Measurements from ENCODE around the gene AAMP.
A peak's percentile ranks its signal among the peaks of the same experiment; 100 is the strongest.
"Not testable (repeated sequence)": the region's sequence is repeated elsewhere in the genome, so short reads cannot be mapped to it uniquely, and the experiment has no call there.

AAMP gene, protein sequence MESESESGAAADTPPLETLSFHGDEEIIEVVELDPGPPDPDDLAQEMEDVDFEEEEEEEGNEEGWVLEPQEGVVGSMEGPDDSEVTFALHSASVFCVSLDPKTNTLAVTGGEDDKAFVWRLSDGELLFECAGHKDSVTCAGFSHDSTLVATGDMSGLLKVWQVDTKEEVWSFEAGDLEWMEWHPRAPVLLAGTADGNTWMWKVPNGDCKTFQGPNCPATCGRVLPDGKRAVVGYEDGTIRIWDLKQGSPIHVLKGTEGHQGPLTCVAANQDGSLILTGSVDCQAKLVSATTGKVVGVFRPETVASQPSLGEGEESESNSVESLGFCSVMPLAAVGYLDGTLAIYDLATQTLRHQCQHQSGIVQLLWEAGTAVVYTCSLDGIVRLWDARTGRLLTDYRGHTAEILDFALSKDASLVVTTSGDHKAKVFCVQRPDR

DNA sequence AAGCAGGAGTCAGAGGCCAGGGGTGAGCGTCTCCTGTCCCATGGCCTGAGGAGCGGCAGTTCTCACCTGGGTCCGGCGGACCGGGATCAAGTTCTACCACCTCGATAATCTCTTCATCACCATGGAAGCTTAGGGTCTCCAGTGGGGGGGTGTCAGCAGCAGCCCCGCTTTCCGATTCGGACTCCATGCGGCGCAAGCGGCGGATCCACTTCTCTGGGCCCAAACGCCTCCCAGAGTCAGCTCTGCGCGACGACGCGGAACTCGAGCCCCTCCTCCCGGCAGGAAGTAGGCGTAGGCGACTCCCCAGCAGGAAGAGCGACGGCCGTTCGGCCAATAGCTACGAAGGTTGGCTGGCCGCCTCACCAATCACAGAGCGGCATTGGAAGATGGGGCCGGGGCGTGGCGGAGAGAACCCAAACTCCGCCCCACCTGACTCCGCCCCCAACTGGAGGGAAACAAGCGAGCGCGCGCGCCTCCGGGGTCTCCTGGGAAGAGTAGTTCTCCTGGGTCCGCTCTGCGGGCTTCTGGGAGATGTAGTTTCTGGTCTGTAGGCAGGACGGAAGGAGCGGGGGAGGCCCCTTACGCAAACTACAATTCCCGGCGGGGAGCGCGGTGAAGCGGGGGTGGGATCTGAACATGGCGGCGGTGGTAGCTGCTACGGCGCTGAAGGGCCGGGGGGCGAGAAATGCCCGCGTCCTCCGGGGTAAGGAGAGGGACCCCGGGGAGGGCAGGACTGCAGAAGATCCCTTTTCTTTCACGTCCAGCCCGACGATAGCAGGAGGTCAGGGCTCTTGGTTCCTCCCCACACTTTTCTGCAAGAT is at the start of gene AAMP, which contains the start of gene PNKD:
Gene AAMP, minus strand, starts transcription at position 238 of the 821 bp plus-strand sequence. Its CDS starts 51 bp downstream, at position 187.
Gene PNKD, plus strand, starts transcription at position 620 of the 821 bp plus-strand sequence. Its CDS starts 17 bp downstream, at position 637.
- peak; percentile 100 for DNase-seq

GRCh38 chr2:218318241-218318640 is 48.3 kb upstream of the AAMP start:
- DNase-seq: no peak

DNA sequence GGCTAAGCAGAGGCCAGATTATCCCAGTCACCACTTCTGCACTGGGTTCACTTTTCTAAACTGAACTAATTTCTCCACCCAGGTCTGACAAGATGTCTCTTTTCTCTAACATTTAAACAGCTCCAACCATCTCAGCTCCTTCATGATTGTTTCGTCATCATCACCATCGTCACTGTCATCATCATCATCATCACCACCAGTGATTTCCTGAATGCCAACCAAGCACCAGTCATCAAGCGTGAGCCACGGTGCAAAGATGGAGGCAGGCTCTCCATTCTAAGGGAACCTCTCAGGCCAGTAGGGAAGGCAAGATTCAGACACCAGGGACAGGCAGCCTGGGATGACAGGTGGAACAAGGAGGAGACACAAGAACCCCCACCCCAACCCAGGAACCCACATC is 47.9 kb upstream of the AAMP start:
- no peak for DNase-seq

- DNase-seq: no peak
These were observed 47.3 kb upstream of the AAMP start for GRCh38 chr2:218317303-218317630.

DNA sequence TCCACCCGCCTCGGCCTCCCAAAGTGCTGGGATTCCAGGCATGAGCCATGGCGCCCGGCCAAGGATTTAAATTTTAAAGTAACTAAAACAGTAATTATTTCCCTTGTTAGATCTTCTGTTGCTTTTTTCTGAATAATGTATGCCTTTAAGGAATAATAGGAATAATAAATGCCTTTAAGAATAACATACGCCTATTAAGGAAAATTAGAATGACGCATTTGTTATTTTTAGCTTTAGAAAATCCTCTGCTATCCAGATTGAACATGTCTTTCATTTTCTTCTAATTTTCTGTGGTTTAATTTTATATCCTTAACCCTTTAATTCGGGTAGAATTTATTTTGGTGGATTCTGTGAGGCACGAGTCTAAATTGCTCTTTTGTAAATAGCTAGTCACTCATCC is 45.5 kb upstream of the AAMP start:
- DNase-seq: no peak

DNA sequence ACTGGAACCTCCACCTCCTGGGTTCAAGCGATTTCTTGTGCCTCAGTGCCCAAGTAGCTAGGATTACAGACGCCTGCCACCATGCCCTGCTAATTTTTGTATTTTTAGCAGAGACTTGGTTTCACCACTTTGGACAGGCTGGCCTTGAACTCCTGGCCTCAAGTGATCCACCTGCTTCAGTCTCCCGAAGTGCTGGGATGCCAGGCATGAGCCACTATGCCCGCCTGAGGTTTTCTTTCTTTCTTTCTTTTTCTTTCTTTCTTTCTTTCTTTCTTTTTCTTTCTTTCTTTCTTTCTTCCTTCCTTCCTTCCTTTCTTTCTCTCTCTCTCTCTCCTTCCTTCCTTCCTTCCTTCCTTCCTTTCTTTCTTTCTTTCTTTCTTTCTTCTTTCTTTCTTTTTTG is 44.8 kb upstream of the AAMP start:
- not testable (repeated sequence) for DNase-seq

DNA sequence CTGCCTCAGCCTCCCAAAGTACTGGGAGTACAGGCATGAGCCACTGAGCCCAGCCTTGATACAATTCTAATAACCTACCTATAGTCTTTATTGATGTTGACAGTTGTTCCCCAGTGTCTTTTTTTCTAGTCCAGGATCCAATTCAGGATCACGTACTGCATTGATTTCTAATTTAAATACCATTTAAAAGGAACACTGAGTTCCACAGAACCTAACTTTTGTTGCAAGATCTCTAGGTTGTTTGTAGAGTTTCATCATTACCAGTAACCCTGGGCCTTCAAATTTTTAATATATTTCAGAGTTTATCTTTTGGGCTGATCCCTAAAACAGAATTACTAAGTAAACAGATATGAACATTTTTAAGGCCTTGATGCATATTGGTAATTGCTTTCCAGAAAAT is 43.4 kb upstream of the AAMP start:
- DNase-seq: no peak

DNA sequence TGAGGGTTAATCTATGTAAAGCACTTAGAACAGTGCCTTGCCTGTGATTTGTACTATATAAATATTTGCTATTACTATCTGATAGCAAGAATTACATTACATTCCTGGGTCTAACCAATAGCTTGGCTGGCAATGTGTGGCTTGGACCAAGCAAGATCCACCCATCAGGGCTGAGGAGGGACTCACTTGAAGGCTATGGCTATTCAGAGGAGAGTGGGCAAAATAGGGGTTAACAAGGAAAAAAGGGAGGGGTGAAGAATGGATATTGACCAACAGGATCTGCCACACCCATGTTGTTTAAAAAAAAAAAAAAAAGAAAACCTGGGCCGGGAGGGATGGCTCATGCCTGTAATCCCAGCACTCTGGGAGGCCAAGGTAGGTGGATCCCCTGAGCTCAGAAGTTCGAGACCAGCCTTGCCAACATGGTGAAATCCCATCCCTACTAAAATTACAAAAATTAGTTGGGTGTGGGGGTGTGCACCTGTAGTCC is 42.4 kb upstream of the AAMP start:
- DNase-seq: no peak

GRCh38 chr2:218311541-218312266 is 41.8 kb upstream of the AAMP start:
- not testable (repeated sequence) for DNase-seq

GRCh38 chr2:218310853-218311540 is 41.1 kb upstream of the AAMP start:
- no peak for DNase-seq

DNA sequence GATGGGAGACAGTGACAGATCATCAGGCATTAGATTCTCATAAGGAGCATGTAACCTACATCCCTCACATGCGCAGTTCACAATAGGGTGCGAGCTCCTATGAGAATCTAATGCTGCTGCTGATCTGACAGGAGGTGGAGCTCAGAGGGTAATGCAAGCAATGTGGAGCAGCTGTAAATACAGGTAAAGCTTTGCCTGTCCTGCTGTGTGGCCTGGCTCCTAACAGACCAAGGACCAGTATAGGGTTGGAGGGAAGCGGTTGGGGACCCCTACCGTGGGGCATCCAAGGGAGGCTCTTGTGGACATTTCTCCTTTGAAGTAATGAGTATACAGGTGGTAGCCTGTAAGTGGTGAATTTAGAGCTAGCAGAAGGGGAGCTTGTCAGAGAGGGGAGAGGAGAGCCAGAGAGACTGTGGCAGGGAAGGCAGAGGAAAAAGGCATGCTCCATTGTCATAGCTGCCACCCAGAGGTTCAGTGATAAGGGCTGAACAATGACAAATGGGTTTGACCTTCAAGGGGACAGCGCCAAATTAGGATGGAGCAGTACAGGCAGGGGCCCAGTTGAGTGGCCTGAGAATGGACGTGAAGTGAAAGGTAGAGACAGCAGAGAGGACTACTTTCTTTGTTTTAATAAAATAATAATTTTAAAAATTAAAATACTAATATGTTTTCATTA is 37.6 kb upstream of the AAMP start:
- no peak for DNase-seq

- no peak for DNase-seq
These were observed 36.4 kb upstream of the AAMP start for GRCh38 chr2:218306184-218306920.

DNA sequence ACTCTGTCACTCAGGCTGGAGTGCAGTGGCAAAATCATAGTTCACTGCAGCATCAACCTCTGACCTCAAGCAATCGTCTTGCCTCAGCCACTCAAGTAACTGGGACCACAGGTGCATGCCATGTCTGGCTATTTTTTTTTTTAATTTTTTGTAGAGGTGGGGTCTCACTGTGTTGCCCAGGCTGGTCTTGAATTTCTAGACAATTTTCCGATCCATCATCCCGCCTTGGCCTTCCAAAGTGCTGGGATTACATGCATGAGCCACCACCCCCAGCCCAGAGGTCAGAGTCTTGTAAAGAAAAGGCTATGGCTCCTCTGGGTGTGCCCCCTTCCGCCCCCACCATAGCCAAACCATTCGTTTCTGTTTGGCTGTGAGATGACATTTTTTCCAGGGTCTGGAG is 35.4 kb upstream of the AAMP start:
- DNase-seq: no peak

DNA sequence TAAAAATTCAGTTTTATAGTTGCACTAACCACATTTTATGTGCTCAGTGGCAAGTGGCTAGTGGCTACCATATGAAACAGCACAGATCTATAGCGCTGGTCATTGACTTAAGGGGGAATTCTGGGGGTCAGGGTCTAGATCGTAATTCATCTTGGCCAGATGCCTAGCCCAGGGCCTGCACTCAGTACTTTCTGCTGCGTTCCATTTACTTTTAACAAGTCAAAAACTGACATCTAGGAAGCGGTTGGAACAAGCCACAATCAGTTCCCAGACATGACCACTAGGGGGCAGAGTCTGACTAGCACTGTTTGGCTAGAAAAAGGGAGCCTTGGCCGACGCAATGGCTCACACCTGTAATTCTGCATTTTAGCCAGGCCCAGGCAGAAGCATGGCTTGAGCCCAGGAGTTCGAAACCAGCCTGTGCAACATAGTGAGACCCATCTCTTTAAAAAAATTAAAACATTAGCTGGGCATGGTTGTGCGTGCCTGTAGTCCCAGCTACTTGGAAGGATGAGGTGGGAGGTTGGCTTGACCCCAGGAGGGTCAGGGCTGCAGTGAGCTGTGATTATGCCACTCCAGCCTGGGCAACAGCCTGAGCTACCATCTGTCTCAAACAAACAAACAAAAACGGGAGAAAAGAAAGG is 31.4 kb upstream of the AAMP start:
- peak; percentile 78 for DNase-seq

GRCh38 chr2:218300141-218300540 is 30.2 kb upstream of the AAMP start:
- no peak for DNase-seq

GRCh38 chr2:218298314-218298875 is 28.5 kb upstream of the AAMP start:
- DNase-seq: no peak

DNA sequence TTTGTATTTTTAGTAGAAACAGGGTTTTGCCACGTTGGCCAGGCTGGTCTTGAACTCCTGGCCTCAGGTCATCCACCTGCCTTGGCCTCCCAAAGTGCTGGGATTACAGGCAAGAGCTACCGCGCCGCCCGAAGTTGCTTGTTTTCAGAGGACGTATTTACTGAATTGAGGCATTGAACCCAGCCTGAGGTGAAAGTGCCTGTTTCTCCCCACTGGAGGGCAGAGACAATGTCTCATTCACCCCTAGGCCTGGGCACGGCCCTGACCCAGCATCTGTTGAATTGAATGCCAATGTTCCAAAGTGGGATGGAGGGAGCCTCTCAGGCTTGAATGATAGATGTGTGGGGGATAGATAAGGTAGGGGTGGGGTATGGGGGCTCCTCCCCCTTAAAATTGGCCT is 26.9 kb upstream of the AAMP start:
- no peak for DNase-seq

DNA sequence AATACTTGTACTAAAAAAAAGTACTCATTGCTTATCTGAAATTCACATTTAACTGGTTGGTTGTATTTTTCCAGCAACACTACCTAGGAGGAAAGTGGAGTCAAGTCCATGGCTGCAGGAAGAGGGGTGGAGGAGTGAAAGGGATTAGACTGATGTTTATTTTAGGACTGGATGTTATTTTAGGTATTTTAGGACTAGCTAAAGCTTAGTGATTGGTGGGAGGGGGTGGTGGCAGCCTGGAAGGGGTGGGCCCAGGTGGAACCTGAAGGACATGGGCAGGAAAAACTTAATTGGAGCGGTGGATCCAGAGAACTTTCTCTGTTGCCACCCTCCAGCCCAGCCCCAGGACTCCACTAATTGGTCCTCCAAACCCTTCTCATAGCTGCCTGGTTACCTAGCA is 26.3 kb upstream of the AAMP start:
- no peak for DNase-seq

GRCh38 chr2:218295029-218295428 is 25.1 kb upstream of the AAMP start:
- no peak for DNase-seq

- DNase-seq: no peak
These were observed 24.6 kb upstream of the AAMP start for GRCh38 chr2:218294430-218295022.

All from activated effector memory CD4-positive, alpha-beta T cell treated with Interleukin-2 at 50 U/mL for 16 hours (primary cell).